Vagina (tissue), 2 donors: Measurements from ENCODE around the gene SCGB1C1.

Experiments
- CTCF ChIP-seq, 3 experiments: fragments of 450-650 bp in 2 of 3; fragments of 200-600 bp in 1 of 3; sonication (generic) in 1 of 3; IDR thresholded peaks; one replicate each; pipeline ENCODE4 v1.5.1; 2017 to 2019; ENCODE audit warnings: antibody characterized with exemption in 3 of 3, mild to moderate bottlenecking in 2 of 3, moderate library complexity in 2 of 3
- POLR2A ChIP-seq, 2 donors: fragments of 450-650 bp; IDR thresholded peaks; one replicate each; pipeline ENCODE4 v1.6.1; 2017; ENCODE audit warnings: antibody characterized with exemption in 2 of 2, mild to moderate bottlenecking in 2 of 2, moderate library complexity in 2 of 2

GRCh38 chr11:214083-214482 is 21.2 kb downstream of the SCGB1C1 start:
- TF ChIP-seq POLR2A (IDR thresholded peaks at IDR 0.05) (no peak), CTCF (IDR thresholded peaks at IDR 0.05) (no peak)
